GM21786 (cell line): ENCODE measurements around the gene ZDHHC1.

Experiments used
- ATAC-seq: cut with Tn5 transposase; IDR thresholded peaks from one replicate; pipeline ENCODE4 v1.9.1; 2021; ENCODE audit not compliant: unreplicated experiment

The ZDHHC1 gene

DNA sequence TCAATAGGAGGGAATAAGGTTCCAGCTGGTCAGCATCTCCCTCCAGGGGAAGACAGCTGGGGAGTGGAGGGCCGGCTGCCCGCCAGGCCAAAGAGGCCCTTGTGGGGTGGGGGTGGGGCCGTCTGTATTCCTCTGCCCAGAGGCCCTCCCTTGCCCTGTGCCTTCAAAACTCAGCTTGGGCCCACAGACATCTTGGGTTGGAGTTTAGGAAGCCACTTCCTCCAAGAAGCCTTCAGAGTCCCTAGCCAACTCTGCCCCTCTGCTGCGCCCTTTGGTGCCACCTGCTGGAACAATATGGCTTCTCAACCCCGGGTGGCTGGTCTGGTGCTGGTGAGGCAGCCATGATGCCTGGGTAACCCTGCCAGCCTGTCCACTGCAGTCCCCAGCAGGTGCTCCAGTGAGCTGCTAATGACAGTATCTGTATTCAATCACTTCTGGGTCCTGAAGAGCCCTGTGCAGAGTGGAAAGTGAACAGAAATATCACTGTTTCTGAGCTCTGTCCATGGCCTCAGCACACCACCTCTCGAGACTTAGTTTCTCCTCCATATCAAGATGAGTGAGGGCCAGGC lies 31.3 kb upstream of the ZDHHC1 start:
- no peak for ATAC-seq

DNA sequence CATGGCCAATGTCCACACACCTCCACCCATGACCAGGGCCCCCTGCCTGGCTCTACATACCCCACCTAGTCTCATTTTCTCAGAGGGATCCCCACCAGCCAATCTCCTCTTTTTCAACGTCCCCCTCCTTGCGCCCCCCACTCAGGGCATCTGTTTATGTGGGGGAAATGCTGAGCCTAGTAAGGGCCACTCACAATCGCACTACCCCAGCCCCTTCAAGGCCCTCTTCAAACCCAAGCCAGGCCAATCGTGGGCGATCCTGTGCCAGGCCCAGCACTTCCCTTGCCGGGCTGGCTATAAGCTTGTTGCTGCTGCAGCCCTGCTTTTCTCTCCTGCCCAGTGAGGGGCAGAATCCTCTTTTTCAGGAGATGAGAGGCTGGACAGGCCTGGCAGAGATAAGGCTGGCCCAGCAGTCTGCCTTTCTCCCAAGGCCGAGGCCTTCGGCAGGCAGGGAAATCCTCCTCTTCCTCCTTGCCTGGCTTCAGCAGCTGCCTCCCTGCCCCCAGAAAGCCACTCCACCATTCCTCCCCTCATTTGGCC lies 30.8 kb upstream of the ZDHHC1 start:
- no peak for ATAC-seq

- ATAC-seq: no peak
Measured at GRCh38 chr16:67445913-67446907, 29.9 kb upstream of the ZDHHC1 start.

DNA sequence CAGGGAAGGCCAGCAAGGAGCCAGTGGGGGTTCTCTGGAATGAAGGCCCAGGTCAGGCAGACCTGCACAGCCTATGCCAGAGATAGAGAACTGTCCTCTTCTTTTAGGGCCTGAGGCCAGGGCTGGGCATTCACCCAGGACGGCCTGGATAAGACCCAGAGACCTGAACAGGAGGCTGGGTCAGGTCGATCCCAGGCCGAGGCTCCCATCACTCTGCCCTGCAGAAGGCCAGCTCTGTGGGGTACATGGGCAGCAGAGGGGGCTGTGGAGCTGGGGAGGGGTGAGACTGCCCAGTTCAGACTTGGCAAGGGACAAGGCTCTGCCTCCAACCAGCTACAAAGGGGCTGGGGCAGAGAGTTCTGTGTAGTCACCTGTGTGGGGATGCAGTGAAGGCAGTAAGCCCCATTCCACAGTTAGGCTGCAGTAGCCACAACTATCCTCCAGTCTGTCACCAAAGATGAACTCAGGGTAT lies 29.2 kb upstream of the ZDHHC1 start:
- no peak for ATAC-seq

DNA sequence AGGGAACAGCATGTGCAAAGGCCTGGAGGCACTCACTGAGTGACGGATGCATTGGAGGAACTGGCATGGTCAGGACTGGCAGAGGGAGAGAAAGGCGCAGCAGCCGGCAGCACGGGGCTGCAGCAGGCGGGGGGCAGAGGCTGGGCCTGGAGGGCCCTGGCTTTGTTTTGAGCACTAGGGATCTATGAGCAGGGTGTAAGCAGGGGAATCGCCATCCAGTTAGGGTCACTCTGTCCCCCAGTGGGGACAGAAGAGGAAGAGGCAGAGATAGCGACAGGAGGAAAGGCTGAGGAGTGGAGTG lies 28.8 kb upstream of the ZDHHC1 start:
- no peak for ATAC-seq

GRCh38 chr16:67444259-67445125 lies 28.2 kb upstream of the ZDHHC1 start:
- no peak for ATAC-seq

DNA sequence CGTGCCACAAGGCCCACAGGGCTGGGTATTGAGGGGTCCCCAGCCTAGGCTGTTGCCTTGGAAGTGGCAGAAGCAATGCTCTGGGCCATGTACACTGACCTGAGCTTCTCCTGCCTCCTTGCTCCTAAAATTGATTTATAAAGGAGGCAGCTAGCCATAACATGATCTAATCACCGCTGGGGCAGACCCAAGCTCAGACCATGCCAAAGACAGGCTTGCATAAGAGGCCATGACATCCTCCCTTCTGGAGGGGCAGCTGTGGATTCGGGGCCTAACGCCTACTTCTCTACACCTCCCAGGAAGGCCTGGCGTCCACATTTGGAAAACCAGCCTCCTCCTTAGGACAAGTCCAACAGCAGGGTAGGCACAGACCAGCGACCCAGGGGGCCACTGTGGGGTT lies 27.0 kb upstream of the ZDHHC1 start:
- no peak for ATAC-seq

GRCh38 chr16:67442581-67443255 lies 26.4 kb upstream of the ZDHHC1 start:
- ATAC-seq: no peak

DNA sequence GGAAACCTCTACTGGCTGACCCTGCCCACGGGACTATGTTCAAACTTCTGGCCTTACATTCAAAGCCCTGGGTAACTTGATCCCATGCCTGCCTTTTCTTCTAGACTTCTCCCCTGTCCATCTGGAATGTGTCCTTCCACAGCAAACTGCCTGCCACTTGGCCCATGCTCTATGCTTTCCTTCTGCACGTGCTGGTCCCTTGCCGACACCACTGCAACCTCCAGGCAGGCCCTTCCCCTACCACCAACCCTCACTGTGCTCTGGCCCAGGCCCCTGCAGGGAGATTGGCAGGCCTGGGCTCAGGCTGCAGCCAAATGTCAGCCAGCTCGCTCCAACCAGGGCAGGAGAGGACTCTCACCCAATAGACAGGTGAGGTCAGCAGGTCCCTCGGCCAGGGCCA lies 25.6 kb upstream of the ZDHHC1 start:
- no peak for ATAC-seq

DNA sequence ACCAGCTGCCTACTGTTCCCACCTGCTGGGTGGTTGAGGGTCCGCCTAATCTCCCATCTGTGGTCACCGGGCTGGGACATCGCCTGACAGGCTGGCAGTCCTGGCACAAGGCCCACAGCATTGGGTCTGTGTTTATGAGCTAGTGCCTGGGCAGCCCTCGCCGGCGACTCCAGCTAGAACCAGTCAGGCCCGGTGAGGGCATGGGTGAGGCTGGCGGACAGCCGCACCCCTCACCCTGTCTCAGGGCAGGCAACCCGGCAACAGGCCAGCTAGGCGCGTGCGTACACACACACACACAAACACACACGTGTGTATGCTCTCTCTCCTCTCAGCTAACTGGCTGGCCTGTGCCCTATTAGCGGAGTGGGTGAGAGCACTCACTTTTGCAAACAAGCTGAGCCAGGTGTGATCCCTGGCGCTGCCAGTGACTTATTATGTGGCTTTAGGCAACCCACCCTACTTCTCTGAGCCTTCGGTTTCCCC lies 25.0 kb upstream of the ZDHHC1 start:
- ATAC-seq: no peak

DNA sequence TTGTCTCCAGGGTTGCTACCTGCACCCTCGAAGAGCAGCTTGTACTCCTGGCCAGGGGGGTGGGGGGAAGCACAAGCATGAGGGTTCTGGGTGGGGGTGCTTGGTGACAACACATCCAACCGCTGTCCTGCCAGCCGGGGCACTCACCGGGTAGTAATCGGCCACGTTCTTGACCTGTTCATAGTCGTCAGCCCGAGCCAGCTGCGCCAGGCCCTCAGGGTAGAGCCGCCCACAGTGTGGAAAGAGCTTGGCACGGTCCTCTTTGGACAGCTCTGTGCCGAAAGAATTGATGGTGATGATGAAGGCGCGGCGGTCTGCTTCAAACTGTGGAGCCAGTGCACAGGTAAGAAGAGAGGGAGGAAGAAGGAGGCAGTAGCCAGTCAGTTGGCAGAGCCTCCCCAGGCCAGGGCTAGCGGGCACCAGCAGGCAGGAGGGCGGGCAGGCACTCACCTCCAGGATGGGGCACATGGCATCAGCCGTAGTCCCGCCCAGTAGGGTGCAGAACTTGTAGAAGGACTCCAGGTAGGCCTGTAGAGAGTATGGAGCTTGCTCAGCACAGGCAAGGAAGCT lies 22.6 kb upstream of the ZDHHC1 start:
- ATAC-seq: no peak

- ATAC-seq: no peak
Measured at GRCh38 chr16:67438098-67438791, 22.0 kb upstream of the ZDHHC1 start.

DNA sequence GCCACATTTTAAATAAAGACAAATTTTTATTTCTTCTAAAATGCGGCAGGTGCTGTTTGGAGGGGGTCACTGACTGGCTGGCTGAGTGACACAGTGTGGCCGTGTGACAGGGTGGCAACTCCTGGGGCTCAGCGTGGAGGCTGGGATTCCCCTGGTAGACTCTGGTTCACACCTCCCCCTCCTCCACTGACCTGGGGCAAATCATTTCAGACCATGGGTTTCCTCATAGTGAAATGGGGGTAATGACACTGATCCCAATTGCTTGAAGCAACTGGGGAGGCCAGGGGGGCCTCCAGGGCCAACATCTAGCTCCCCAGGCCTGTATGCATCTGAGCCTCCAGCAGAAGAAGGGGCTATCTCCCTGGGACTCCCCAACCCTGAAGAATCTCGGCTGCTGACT lies 21.2 kb upstream of the ZDHHC1 start:
- ATAC-seq: no peak

DNA sequence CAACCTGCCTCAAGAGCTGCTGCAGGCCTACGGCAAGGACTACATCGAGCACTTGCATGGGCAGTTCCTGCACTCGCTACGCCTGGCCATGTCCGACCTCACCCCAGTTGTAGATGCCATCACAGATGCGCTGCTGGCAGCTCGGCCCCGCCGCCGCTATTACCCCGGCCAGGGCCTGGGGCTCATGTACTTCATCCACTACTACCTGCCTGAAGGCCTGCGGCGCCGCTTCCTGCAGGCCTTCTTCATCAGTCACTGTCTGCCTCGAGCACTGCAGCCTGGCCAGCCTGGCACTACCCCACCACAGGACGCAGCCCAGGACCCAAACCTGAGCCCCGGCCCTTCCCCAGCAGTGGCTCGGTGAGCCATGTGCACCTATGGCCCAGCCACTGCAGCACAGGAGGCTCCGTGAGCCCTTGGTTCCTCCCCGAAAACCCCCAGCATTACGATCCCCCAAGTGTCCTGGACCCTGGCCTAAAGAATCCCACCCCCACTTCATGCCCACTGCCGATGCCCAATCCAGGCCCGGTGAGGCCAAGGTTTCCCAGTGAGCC lies 20.4 kb upstream of the ZDHHC1 start:
- no peak for ATAC-seq

DNA sequence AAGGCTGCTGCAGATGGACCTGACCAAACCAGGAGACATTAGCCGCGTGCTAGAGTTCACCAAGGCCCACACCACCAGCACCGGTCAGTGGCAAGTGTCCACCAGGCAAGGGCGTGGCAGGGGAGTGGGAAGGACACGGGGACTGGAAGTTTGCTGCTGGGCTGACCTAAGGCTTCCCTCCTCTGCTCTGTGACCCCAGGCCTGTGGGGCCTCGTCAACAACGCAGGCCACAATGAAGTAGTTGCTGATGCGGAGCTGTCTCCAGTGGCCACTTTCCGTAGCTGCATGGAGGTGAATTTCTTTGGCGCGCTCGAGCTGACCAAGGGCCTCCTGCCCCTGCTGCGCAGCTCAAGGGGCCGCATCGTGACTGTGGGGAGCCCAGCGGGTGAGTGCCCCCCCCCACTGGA lies 19.5 kb upstream of the ZDHHC1 start:
- no peak for ATAC-seq

GRCh38 chr16:67433131-67433719 lies 16.9 kb upstream of the ZDHHC1 start:
- no peak for ATAC-seq

DNA sequence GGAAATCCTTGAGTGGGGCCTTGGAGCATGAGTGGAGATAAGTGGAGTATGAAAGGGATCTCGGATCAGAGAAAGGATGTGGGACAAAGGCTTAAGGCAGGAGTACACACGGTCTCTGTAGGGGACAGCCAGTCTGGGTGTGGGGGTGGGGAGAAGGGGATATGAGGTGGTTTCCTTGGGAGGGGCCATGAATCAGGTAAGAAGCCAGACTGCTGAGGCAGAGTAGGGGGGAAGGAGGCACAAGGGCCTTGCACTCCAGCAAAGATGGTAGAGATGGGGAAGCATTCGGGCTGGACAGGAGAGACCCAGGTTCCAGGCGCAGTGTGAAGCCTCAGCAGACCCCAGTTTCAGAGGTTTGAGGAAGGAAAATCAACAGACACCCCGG lies 16.2 kb upstream of the ZDHHC1 start:
- ATAC-seq: no peak

- no peak for ATAC-seq
Measured at GRCh38 chr16:67431775-67432505, 15.7 kb upstream of the ZDHHC1 start.
